Measurements from ENCODE around the gene TLE2. TPM values are rescaled to one million over a fixed set of nuclear protein-coding genes. Genes with fewer than 3 reads are reported as not detected.
"Not testable (repeated sequence)": the region's sequence is repeated elsewhere in the genome, so short reads cannot be mapped to it uniquely, and the experiment has no call there.

Gene TLE2
- total RNA-seq, 2 donors from 2014 or later: 32.9 to 47.9 TPM

- intact Hi-C loops (cut with DNase I, micrococcal nuclease): no loop called here
- ATAC-seq (no peak), DNase-seq (no peak)
Observed at GRCh38 chr19:3058009-3058820, 29.1 kb upstream of the TLE2 start.

GRCh38 chr19:3057275-3057714 is 28.2 kb upstream of the TLE2 start:
- ATAC-seq (peak; percentile 20), DNase-seq (peak; percentile 59 to 77)
- intact Hi-C loops (cut with DNase I, micrococcal nuclease): no loop called here

GRCh38 chr19:3056417-3057088 is 27.5 kb upstream of the TLE2 start:
- DNase-seq (no peak), ATAC-seq (peak; percentile 1)

GRCh38 chr19:3055741-3056416 is 26.8 kb upstream of the TLE2 start:
- ATAC-seq: peak; percentile 78
- intact Hi-C loops (cut with DNase I, micrococcal nuclease): no loop called here

More at GRCh38 chr19:3056417-3057088, 27.5 kb upstream of the TLE2 start:
- intact Hi-C loops (cut with DNase I, micrococcal nuclease): no loop called here

GRCh38 chr19:3054972-3055740 is 26.1 kb upstream of the TLE2 start:
- DNase-seq: no peak
- peak; percentile 13 for ATAC-seq
- intact Hi-C loops (cut with DNase I, micrococcal nuclease): no loop called here

More at GRCh38 chr19:3055741-3056416, 26.8 kb upstream of the TLE2 start:
- peak; percentile 76 to 88 for DNase-seq

- no peak for DNase-seq
- ATAC-seq: no peak
- intact Hi-C loops (cut with DNase I, micrococcal nuclease): no loop called here
Observed at GRCh38 chr19:3054265-3054971, 25.3 kb upstream of the TLE2 start.

GRCh38 chr19:3053780-3054179 is 24.7 kb upstream of the TLE2 start:
- DNase-seq (no peak), ATAC-seq (no peak)
- intact Hi-C loops (cut with DNase I, micrococcal nuclease): no loop called here

GRCh38 chr19:3053218-3053621 is 24.1 kb upstream of the TLE2 start:
- no peak for DNase-seq
- intact Hi-C loops (cut with DNase I, micrococcal nuclease): no loop called here
- ATAC-seq: no peak

- intact Hi-C loops (cut with DNase I, micrococcal nuclease); DNase-seq: not testable (repeated sequence)
Observed at GRCh38 chr19:3050016-3050415, 20.9 kb upstream of the TLE2 start.

GRCh38 chr19:3049089-3049488 is 20.0 kb upstream of the TLE2 start:
- ATAC-seq (no peak), DNase-seq (no peak)
- intact Hi-C loops (cut with DNase I, micrococcal nuclease): no loop called here

More at GRCh38 chr19:3050016-3050415, 20.9 kb upstream of the TLE2 start:
- not testable (repeated sequence) for ATAC-seq

GRCh38 chr19:3048190-3048533 is 19.1 kb upstream of the TLE2 start:
- DNase-seq (no peak), ATAC-seq (no peak)
- intact Hi-C loops (cut with DNase I, micrococcal nuclease): no loop called here

- DNase-seq: peak; percentile 91 to 93
- intact Hi-C loops (cut with DNase I, micrococcal nuclease): no loop called here
- peak; percentile 83 for ATAC-seq
Observed at GRCh38 chr19:3047496-3048189, 18.6 kb upstream of the TLE2 start.

- DNase-seq (peak in 1 of 2 donors; percentile 35), ATAC-seq (no peak)
- intact Hi-C loops (cut with DNase I, micrococcal nuclease): no loop called here
Observed at GRCh38 chr19:3046698-3047495, 17.8 kb upstream of the TLE2 start.

- intact Hi-C loops (cut with DNase I, micrococcal nuclease): no loop called here
- ATAC-seq (no peak), DNase-seq (no peak)
Observed at GRCh38 chr19:3045885-3046697, 17.0 kb upstream of the TLE2 start.

GRCh38 chr19:3045191-3045590 is 16.1 kb upstream of the TLE2 start:
- no peak for ATAC-seq
- intact Hi-C loops (cut with DNase I, micrococcal nuclease): no loop called here
- no peak for DNase-seq

GRCh38 chr19:3042621-3043267 is 13.7 kb upstream of the TLE2 start:
- no peak for DNase-seq
- intact Hi-C loops (cut with DNase I, micrococcal nuclease): no loop called here
- ATAC-seq: no peak

All from left colon (tissue), 2 donors.